ENCODE results near the gene MAN1A2. TPM values are rescaled to one million over a fixed set of nuclear protein-coding genes. Genes with fewer than 3 reads are reported as not detected.
A peak's percentile ranks its signal among the peaks of the same experiment; 100 is the strongest.

The MAN1A2 gene
- total and polyA plus RNA-seq, 9 of the 15 experiments (the other 6 are each of a cell fraction or from before 2014, with no cell fraction given) = 4.2 to 38.4 (median 18.7) TPM

DNA sequence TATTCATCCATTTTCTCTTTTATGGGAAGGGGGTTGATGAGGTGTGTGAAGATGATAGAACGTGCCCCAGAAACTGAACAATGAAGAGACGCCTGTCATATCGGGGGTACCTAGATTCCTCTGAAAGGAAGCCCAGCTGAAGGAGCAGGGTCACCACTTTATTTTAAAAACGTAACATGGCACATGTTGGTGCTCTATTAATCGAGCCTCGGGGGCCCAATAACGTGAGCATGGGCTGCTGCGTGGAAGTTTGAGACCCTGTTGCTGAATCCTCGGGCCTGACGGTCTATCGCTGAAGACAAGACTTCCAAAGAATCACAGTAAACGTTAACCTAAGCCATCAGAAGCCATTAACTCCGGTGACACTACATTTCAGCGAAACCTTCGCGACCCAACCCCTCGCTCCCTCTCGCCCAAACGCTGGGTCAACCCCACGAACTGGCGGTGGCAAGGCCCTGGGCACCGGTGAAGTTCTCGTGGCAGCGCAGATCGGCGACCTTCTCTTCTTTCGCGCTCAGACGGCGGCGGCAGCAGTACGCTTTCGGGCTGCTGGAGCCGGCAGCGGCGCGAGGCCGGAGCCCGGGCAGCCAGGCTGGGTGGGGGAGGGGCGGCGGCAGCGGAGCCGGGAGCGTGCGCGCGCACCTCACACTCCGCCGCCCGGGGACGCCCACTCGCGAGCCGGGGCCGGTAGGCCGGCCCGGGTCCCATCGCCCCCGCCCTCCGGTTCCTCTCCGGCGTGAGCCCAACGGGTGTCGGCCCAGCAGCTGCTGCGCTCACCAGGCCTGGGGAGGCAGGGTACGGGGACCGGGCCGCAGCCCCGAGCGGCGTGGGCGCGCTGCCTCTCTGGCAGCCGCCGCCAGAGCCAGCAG lies 838 bp upstream of the MAN1A2 start (continued):
- TF ChIP-seq SRSF7 (optimal IDR thresholded peaks at IDR 0.05; ENCODE audit: low read depth, low read length) (no peak), CHD1 (IDR thresholded peaks at IDR 0.05; ENCODE audit: low read length) (peak; percentile 79), MEIS2 (IDR thresholded peaks at IDR 0.05; ENCODE audit: partially characterized antibody) (peak; percentile 34), MECOM (CRISPR knock-in tag; IDR thresholded peaks at IDR 0.05) (no peak), ZNF165 (CRISPR knock-in tag; IDR thresholded peaks at IDR 0.05; ENCODE audit: borderline replicate concordance) (no peak), RHOXF2B (CRISPR knock-in tag; conservative IDR thresholded peaks at IDR 0.05) (0 out of 2 replicates have a peak, but pooled peaks have one; percentile 63), NFE2L1 (tag; IDR thresholded peaks at IDR 0.05; ENCODE audit: borderline replicate concordance, low read depth) (no peak), CBFA2T3 (IDR thresholded peaks at IDR 0.05) (peak; percentile 12; the same call in 1 of the 2 replicates), TEAD1 (CRISPR knock-in tag; IDR thresholded peaks at IDR 0.05) (peak; percentile 35 to 77; a peak in 2 of 4 replicates), YY1 (IDR thresholded peaks at IDR 0.05; ENCODE audit: borderline replicate concordance in 1 of 3, control insufficient read depth in 1 of 3, extremely low read depth in 1 of 3, insufficient read depth in 3 of 3, insufficient read length in 1 of 3, insufficient replicate concordance in 2 of 3, low read depth in 1 of 3, low read length in 2 of 3) (peak in 2 of 3 experiments; percentile 13 to 42), PYGO2 (tag; IDR thresholded peaks at IDR 0.05) (no peak), ZNF316 (IDR thresholded peaks at IDR 0.05) (no peak)
- TF ChIP-seq, protein P1, sequence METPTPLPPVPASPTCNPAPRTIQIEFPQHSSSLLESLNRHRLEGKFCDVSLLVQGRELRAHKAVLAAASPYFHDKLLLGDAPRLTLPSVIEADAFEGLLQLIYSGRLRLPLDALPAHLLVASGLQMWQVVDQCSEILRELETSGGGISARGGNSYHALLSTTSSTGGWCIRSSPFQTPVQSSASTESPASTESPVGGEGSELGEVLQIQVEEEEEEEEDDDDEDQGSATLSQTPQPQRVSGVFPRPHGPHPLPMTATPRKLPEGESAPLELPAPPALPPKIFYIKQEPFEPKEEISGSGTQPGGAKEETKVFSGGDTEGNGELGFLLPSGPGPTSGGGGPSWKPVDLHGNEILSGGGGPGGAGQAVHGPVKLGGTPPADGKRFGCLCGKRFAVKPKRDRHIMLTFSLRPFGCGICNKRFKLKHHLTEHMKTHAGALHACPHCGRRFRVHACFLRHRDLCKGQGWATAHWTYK (CRISPR knock-in tag; IDR thresholded peaks at IDR 0.05) = peak; percentile 16; the same call in 1 of the 2 replicates
- TF ChIP-seq, protein P2, sequence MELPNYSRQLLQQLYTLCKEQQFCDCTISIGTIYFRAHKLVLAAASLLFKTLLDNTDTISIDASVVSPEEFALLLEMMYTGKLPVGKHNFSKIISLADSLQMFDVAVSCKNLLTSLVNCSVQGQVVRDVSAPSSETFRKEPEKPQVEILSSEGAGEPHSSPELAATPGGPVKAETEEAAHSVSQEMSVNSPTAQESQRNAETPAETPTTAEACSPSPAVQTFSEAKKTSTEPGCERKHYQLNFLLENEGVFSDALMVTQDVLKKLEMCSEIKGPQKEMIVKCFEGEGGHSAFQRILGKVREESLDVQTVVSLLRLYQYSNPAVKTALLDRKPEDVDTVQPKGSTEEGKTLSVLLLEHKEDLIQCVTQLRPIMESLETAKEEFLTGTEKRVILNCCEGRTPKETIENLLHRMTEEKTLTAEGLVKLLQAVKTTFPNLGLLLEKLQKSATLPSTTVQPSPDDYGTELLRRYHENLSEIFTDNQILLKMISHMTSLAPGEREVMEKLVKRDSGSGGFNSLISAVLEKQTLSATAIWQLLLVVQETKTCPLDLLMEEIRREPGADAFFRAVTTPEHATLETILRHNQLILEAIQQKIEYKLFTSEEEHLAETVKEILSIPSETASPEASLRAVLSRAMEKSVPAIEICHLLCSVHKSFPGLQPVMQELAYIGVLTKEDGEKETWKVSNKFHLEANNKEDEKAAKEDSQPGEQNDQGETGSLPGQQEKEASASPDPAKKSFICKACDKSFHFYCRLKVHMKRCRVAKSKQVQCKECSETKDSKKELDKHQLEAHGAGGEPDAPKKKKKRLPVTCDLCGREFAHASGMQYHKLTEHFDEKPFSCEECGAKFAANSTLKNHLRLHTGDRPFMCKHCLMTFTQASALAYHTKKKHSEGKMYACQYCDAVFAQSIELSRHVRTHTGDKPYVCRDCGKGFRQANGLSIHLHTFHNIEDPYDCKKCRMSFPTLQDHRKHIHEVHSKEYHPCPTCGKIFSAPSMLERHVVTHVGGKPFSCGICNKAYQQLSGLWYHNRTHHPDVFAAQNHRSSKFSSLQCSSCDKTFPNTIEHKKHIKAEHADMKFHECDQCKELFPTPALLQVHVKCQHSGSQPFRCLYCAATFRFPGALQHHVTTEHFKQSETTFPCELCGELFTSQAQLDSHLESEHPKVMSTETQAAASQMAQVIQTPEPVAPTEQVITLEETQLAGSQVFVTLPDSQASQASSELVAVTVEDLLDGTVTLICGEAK (IDR thresholded peaks at IDR 0.05) = peak; percentile 55
- TF ChIP-seq, protein P2 (CRISPR knock-in tag; IDR thresholded peaks at IDR 0.05) = no peak

Data from K562 (cell line).